Neutrophil (primary cell): ENCODE measurements around the gene GMDS.

Source experiments
- H3K27ac ChIP-seq: fragments of 200-600 bp; sonication (generic); 2 replicates; pipeline ENCODE4 v1.5.1; 2016; ENCODE audit warnings: mild to moderate bottlenecking, moderate library complexity
- H3K27me3 ChIP-seq: fragments of 200-600 bp; sonication (generic); 2 replicates; pipeline ENCODE4 v1.6.0; 2016; ENCODE audit warnings: mild to moderate bottlenecking
- H3K36me3 ChIP-seq: fragments of 200-600 bp; sonication (generic); 2 replicates; pipeline ENCODE4 v1.5.1; 2017
- H3K4me1 ChIP-seq, 2 experiments: fragments of 200-600 bp in 1 of 2; sonication (generic) in 1 of 2; 1 replicate in 1 of 2; 2 replicates in 1 of 2; pipeline versions ENCODE4 v1.5.1 to v1.6.1; 2013 to 2016; ENCODE audit warnings: low read depth in 1 of 2, low read length in 1 of 2, mild to moderate bottlenecking in 1 of 2, moderate library complexity in 1 of 2; ENCODE audit not compliant: control insufficient read depth in 1 of 2, insufficient read depth in 1 of 2
- H3K4me3 ChIP-seq, 2 experiments: fragments of 200-600 bp in 1 of 2; sonication (generic) in 1 of 2; 1 replicate in 1 of 2; 2 replicates in 1 of 2; pipeline ENCODE4 v1.5.1; 2013 to 2016; ENCODE audit warnings: low read depth in 1 of 2, low read length in 1 of 2, mild to moderate bottlenecking in 1 of 2, moderate library complexity in 1 of 2
- H3K9me3 ChIP-seq: fragments of 200-600 bp; sonication (generic); 2 replicates; pipeline ENCODE4 v1.5.1; 2016
- TF ChIP-seq, protein P1 (sequence below): fragments of 200-600 bp; sonication (generic); IDR thresholded peaks from 2 replicates; pipeline ENCODE4 v1.5.1; 2016; ENCODE audit warnings: antibody characterized with exemption

The GMDS gene

GRCh38 chr6:1662534-1662933 is 582.9 kb downstream of the GMDS start:
- H3K27ac ChIP-seq = no peak overlapping the region
- TF ChIP-seq, protein P1, sequence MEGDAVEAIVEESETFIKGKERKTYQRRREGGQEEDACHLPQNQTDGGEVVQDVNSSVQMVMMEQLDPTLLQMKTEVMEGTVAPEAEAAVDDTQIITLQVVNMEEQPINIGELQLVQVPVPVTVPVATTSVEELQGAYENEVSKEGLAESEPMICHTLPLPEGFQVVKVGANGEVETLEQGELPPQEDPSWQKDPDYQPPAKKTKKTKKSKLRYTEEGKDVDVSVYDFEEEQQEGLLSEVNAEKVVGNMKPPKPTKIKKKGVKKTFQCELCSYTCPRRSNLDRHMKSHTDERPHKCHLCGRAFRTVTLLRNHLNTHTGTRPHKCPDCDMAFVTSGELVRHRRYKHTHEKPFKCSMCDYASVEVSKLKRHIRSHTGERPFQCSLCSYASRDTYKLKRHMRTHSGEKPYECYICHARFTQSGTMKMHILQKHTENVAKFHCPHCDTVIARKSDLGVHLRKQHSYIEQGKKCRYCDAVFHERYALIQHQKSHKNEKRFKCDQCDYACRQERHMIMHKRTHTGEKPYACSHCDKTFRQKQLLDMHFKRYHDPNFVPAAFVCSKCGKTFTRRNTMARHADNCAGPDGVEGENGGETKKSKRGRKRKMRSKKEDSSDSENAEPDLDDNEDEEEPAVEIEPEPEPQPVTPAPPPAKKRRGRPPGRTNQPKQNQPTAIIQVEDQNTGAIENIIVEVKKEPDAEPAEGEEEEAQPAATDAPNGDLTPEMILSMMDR = no peak
- H3K9me3 ChIP-seq = no peaks in the 10 kb centered on the region
- H3K36me3 ChIP-seq = no peaks in the 10 kb centered on the region
- no peak overlapping the region for H3K4me3 ChIP-seq
- H3K4me1 ChIP-seq = peaks cover 0 to 7% of the 10 kb centered on the region in 2 experiments
- H3K27me3 ChIP-seq = no peaks in the 10 kb centered on the region

- Histone ChIP-seq H3K4me1 (peaks cover 0 to 7% of the 10 kb centered on the region in 2 experiments), H3K36me3 (no peaks in the 10 kb centered on the region)
Observed at GRCh38 chr6:1659816-1660215, 585.6 kb downstream of the GMDS start.

DNA sequence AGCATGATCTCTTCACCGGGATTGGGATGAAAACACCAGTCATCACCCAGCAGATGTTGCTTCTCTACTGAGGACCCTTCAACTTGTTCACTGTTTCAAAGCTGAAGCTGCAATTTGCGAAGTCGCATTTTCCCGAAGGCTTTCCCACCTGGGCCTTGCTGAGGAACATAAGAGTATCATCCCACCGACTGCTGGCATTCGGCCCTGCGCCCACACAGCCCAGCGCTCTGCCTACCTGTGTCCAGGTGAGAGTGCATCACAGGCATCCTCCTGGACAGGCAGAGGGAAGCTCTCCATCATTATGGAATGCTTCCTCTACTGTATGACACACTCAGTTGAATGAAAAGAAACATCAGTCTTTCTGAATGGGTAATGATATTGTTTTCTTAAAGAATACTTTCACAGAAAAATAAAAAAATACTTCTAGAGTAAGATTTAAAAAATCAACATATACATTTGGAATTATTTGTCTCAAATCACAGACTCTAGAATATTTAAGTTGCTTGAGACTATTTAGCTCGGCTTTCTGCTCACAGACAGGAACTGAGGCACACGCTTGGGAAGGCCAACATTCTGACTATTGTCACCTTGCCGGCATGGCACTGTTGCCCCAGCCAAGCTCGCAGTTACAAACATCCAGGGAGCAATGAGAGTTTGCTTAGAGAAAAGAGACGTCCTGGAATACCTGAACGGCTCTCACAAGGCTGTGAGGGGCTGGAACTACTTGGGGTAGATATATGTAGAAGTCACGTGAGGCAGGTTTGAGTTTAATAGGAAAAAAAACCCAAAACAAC is 587.0 kb downstream of the GMDS start:
- no peaks in the 10 kb centered on the region for H3K27me3 ChIP-seq
- H3K9me3 ChIP-seq = no peaks in the 10 kb centered on the region
- H3K27ac ChIP-seq = no peak overlapping the region
- no peaks in the 10 kb centered on the region for H3K36me3 ChIP-seq
- H3K4me1 ChIP-seq = peaks cover 0 to 7% of the 10 kb centered on the region in 2 experiments
- TF ChIP-seq, protein P1 = no peak
- no peak overlapping the region for H3K4me3 ChIP-seq

More at GRCh38 chr6:1659816-1660215, 585.6 kb downstream of the GMDS start:
- TF ChIP-seq, protein P1 = no peak
- Histone ChIP-seq H3K9me3 (no peaks in the 10 kb centered on the region), H3K27me3 (no peaks in the 10 kb centered on the region), H3K27ac (no peak overlapping the region), H3K4me3 (no peak overlapping the region)

- Histone ChIP-seq H3K36me3 (no peaks in the 10 kb centered on the region), H3K4me3 (no peak overlapping the region), H3K27ac (no peak overlapping the region), H3K9me3 (no peaks in the 10 kb centered on the region), H3K4me1 (peaks cover 0 to 7% of the 10 kb centered on the region in 2 experiments), H3K27me3 (no peaks in the 10 kb centered on the region)
- TF ChIP-seq, protein P1 = no peak
Observed at GRCh38 chr6:1657771-1658165, 587.6 kb downstream of the GMDS start.

- Histone ChIP-seq H3K27me3 (no peaks in the 10 kb centered on the region), H3K4me3 (no peak overlapping the region), H3K9me3 (no peaks in the 10 kb centered on the region), H3K36me3 (no peaks in the 10 kb centered on the region), H3K27ac (no peak overlapping the region), H3K4me1 (peaks cover 0 to 7% of the 10 kb centered on the region in 2 experiments)
- TF ChIP-seq, protein P1 = no peak
Observed at GRCh38 chr6:1657116-1657770, 588.2 kb downstream of the GMDS start.
